ENCODE data around the gene CBLL2.
"Not testable (repeated sequence)": the region's sequence is repeated elsewhere in the genome, so short reads cannot be mapped to it uniquely, and the experiment has no call there.

The CBLL2 gene

DNA sequence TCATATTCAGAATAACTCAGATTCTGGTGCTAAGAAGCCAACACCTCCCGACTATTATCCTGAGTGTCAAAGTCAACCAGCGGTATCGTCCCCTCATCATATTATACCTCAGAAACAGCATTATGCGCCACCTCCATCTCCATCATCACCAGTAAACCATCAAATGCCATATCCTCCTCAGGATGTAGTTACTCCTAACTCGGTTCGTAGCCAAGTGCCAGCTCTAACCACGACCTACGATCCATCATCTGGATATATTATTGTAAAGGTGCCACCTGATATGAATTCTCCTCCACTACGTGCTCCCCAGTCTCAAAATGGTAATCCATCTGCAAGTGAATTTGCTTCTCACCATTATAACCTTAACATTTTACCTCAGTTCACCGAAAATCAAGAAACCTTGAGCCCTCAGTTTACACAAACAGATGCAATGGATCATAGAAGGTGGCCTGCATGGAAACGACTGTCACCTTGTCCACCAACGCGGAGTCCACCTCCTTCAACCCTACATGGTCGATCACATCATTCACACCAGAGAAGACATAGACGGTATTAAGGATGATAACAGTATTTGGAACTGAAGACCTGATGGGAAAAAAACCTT, 1.1 kb downstream of the CBLL2 start:
- no peak for DNase-seq
- H4K91ac ChIP-seq (ENCODE audit: low read length) = no peak overlapping the region
- WGBS = 91% methylated on average over 12 of the region's 15 CpGs
- H3K23ac ChIP-seq (ENCODE audit: low read length in 2 of 2) = no peak overlapping the region
- no peaks in the 10 kb centered on the region for H3K27me3 ChIP-seq (ENCODE audit: control insufficient read depth in 1 of 2, insufficient read depth in 1 of 2, low read length in 2 of 2)
- no peak overlapping the region for H2BK15ac ChIP-seq (ENCODE audit: low read depth, poor library complexity, severe bottlenecking)
- no peak overlapping the region for H3K4me2 ChIP-seq (ENCODE audit: low read length, poor library complexity, severe bottlenecking)
- H2AFZ ChIP-seq (ENCODE audit: low read depth, low read length) = no peak overlapping the region
- H3K36me3 ChIP-seq (ENCODE audit: control insufficient read depth in 1 of 2, insufficient read depth in 2 of 2, low read depth in 1 of 2, low read length in 2 of 2) = no peaks in the 10 kb centered on the region
- H2BK12ac ChIP-seq (ENCODE audit: low read length in 2 of 2) = no peak overlapping the region
- no peaks in the 10 kb centered on the region for H3K4me1 ChIP-seq (ENCODE audit: control insufficient read depth, insufficient read depth, low read depth, low read length)
- no peak overlapping the region for H3K27ac ChIP-seq (ENCODE audit: low read length, poor library complexity, severe bottlenecking)
- H3K79me1 ChIP-seq (replicated peaks; ENCODE audit: low read length, poor library complexity, severe bottlenecking) = no peaks in the 10 kb centered on the region
- H2AK5ac ChIP-seq (ENCODE audit: low read length, severe bottlenecking) = no peak overlapping the region
- no peak overlapping the region for H3K4me3 ChIP-seq (ENCODE audit: insufficient read depth in 1 of 2, low read depth in 1 of 2, low read length in 2 of 2)
- no peaks in the 10 kb centered on the region for H3K9me3 ChIP-seq (ENCODE audit: control insufficient read depth, low read length)
- H3K14ac ChIP-seq (ENCODE audit: low read length in 2 of 2) = no peak overlapping the region
- no peak overlapping the region for H4K8ac ChIP-seq (ENCODE audit: low read length)
- no peak overlapping the region for H3K9ac ChIP-seq (ENCODE audit: low read length)
- H3K18ac ChIP-seq (ENCODE audit: low read depth in 1 of 2, low read length in 2 of 2) = no peak overlapping the region
- no peak overlapping the region for H2BK5ac ChIP-seq (ENCODE audit: low read depth, low read length, poor library complexity, severe bottlenecking)
- H2BK120ac ChIP-seq (ENCODE audit: low read depth, low read length) = no peak overlapping the region
- no peak overlapping the region for H3K4ac ChIP-seq (ENCODE audit: low read depth in 1 of 2, low read length in 2 of 2)

DNA sequence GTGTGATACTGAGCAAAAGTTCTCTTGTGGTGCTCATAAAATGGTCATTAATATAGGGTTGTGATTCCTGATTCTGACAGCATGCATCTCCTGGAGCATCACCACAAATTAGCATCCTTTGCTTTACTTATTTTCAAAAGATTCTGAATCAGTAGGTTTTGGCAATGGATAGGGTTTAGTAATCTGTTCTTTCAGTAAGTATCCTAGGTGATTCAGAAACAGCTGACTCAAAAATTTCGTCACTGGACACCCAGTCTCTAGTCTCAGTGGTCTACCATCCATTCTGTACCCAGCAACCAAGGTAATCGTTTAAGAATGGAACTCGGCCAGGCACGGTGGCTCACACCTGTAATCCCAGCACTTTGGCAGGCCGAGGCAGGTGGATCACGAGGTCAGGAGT, 4.1 kb downstream of the CBLL2 start:
- no peak for DNase-seq
- Histone ChIP-seq H2AK5ac (ENCODE audit: low read length, severe bottlenecking) (no peak overlapping the region), H3K14ac (ENCODE audit: low read length in 2 of 2) (no peak overlapping the region), H2AFZ (ENCODE audit: low read depth, low read length) (no peak overlapping the region), H3K9ac (ENCODE audit: low read length) (no peak overlapping the region), H3K79me1 (replicated peaks; ENCODE audit: low read length, poor library complexity, severe bottlenecking) (no peaks in the 10 kb centered on the region), H3K4me1 (ENCODE audit: control insufficient read depth, insufficient read depth, low read depth, low read length) (no peaks in the 10 kb centered on the region), H3K36me3 (ENCODE audit: control insufficient read depth in 1 of 2, insufficient read depth in 2 of 2, low read depth in 1 of 2, low read length in 2 of 2) (no peaks in the 10 kb centered on the region), H4K8ac (ENCODE audit: low read length) (no peak overlapping the region), H2BK120ac (ENCODE audit: low read depth, low read length) (no peak overlapping the region), H3K4me2 (ENCODE audit: low read length, poor library complexity, severe bottlenecking) (no peak overlapping the region), H2BK5ac (ENCODE audit: low read depth, low read length, poor library complexity, severe bottlenecking) (no peak overlapping the region), H2BK12ac (ENCODE audit: low read length in 2 of 2) (no peak overlapping the region), H3K27ac (ENCODE audit: low read length, poor library complexity, severe bottlenecking) (no peak overlapping the region), H3K4me3 (ENCODE audit: insufficient read depth in 1 of 2, low read depth in 1 of 2, low read length in 2 of 2) (no peak overlapping the region), H2BK15ac (ENCODE audit: low read depth, poor library complexity, severe bottlenecking) (no peak overlapping the region), H3K9me3 (ENCODE audit: control insufficient read depth, low read length) (peaks cover 4% of the 10 kb centered on the region), H3K27me3 (ENCODE audit: control insufficient read depth in 1 of 2, insufficient read depth in 1 of 2, low read length in 2 of 2) (no peaks in the 10 kb centered on the region), H3K18ac (ENCODE audit: low read depth in 1 of 2, low read length in 2 of 2) (no peak overlapping the region), H3K4ac (ENCODE audit: low read depth in 1 of 2, low read length in 2 of 2) (no peak overlapping the region), H4K91ac (ENCODE audit: low read length) (no peak overlapping the region), H3K23ac (ENCODE audit: low read length in 2 of 2) (no peak overlapping the region)
- 91% methylated on average over 6 of the region's 6 CpGs for WGBS

DNA sequence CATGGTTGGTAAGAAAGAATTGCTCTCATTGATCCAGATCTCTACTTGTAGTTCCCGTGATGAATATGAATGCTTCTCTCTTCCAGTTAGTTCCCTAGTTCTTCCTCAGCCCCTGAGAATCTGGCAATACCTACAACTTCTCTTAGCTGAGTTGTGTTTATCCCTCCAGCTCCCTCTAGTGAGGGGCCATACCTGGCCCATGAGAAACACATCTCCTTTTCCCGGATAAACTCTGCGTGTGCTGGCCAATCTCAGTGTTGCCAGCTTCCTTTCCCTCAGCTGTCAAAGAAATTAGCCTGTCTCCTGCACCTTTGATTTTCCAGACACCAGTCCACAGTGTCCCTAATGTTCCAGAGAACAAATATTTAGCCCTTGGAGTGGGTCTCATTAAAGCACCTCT, 5.7 kb downstream of the CBLL2 start:
- Histone ChIP-seq H2BK120ac (ENCODE audit: low read depth, low read length) (no peak overlapping the region), H3K4me3 (ENCODE audit: insufficient read depth in 1 of 2, low read depth in 1 of 2, low read length in 2 of 2) (no peak overlapping the region), H3K4ac (ENCODE audit: low read depth in 1 of 2, low read length in 2 of 2) (no peak overlapping the region), H3K18ac (ENCODE audit: low read depth in 1 of 2, low read length in 2 of 2) (no peak overlapping the region), H3K36me3 (ENCODE audit: control insufficient read depth in 1 of 2, insufficient read depth in 2 of 2, low read depth in 1 of 2, low read length in 2 of 2) (no peaks in the 10 kb centered on the region), H4K91ac (ENCODE audit: low read length) (no peak overlapping the region), H3K4me2 (ENCODE audit: low read length, poor library complexity, severe bottlenecking) (no peak overlapping the region), H2BK5ac (ENCODE audit: low read depth, low read length, poor library complexity, severe bottlenecking) (no peak overlapping the region), H2BK15ac (ENCODE audit: low read depth, poor library complexity, severe bottlenecking) (no peak overlapping the region), H3K27me3 (ENCODE audit: control insufficient read depth in 1 of 2, insufficient read depth in 1 of 2, low read length in 2 of 2) (no peaks in the 10 kb centered on the region), H2AFZ (ENCODE audit: low read depth, low read length) (no peak overlapping the region), H2BK12ac (ENCODE audit: low read length in 2 of 2) (no peak overlapping the region), H3K14ac (ENCODE audit: low read length in 2 of 2) (no peak overlapping the region), H3K4me1 (ENCODE audit: control insufficient read depth, insufficient read depth, low read depth, low read length) (no peaks in the 10 kb centered on the region), H3K23ac (ENCODE audit: low read length in 2 of 2) (no peak overlapping the region), H3K9ac (ENCODE audit: low read length) (no peak overlapping the region), H4K8ac (ENCODE audit: low read length) (no peak overlapping the region), H3K79me1 (replicated peaks; ENCODE audit: low read length, poor library complexity, severe bottlenecking) (no peaks in the 10 kb centered on the region), H2AK5ac (ENCODE audit: low read length, severe bottlenecking) (no peak overlapping the region), H3K9me3 (ENCODE audit: control insufficient read depth, low read length) (peaks cover 8% of the 10 kb centered on the region), H3K27ac (ENCODE audit: low read length, poor library complexity, severe bottlenecking) (no peak overlapping the region)
- no peak for DNase-seq
- WGBS = 68% methylated on average over 3 of the region's 3 CpGs

DNA sequence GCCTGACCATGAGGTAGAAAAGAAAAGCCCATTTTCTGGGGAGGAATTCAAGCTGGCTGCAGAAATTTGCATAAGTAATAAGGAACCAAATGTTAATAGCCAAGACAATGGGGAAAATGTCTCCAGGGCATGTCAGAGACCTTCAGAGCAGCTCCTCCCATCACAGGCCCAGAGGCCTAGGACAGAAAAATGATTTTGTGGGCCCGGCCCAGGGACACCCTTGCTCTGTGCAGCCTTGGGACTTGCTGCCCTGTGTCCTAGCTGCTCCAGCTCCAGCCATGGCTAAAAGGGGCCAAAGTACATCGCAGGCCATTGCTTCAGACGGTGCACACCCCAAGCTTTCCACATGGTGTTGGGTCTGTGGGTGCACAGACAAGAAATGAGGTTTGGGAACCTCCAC, 16.5 kb downstream of the CBLL2 start:
- not testable (repeated sequence) for H2BK5ac ChIP-seq (ENCODE audit: low read depth, low read length, poor library complexity, severe bottlenecking); H3K9me3 ChIP-seq (ENCODE audit: control insufficient read depth, low read length)
- WGBS = 95% methylated on average over 3 of the region's 3 CpGs

More for the DNA sequence above, 16.5 kb downstream of the CBLL2 start:
- not testable (repeated sequence) for H3K79me1 ChIP-seq (replicated peaks; ENCODE audit: low read length, poor library complexity, severe bottlenecking); DNase-seq; H3K9ac ChIP-seq (ENCODE audit: low read length); H3K36me3 ChIP-seq (ENCODE audit: control insufficient read depth in 1 of 2, insufficient read depth in 2 of 2, low read depth in 1 of 2, low read length in 2 of 2); H3K18ac ChIP-seq (ENCODE audit: low read depth in 1 of 2, low read length in 2 of 2); H2BK120ac ChIP-seq (ENCODE audit: low read depth, low read length); H2AK5ac ChIP-seq (ENCODE audit: low read length, severe bottlenecking); H4K8ac ChIP-seq (ENCODE audit: low read length); H4K91ac ChIP-seq (ENCODE audit: low read length); H3K4me3 ChIP-seq (ENCODE audit: insufficient read depth in 1 of 2, low read depth in 1 of 2, low read length in 2 of 2); H2BK15ac ChIP-seq (ENCODE audit: low read depth, poor library complexity, severe bottlenecking); H3K27ac ChIP-seq (ENCODE audit: low read length, poor library complexity, severe bottlenecking); H3K4ac ChIP-seq (ENCODE audit: low read depth in 1 of 2, low read length in 2 of 2); H3K4me2 ChIP-seq (ENCODE audit: low read length, poor library complexity, severe bottlenecking); H3K14ac ChIP-seq (ENCODE audit: low read length in 2 of 2); H3K27me3 ChIP-seq (ENCODE audit: control insufficient read depth in 1 of 2, insufficient read depth in 1 of 2, low read length in 2 of 2); H2AFZ ChIP-seq (ENCODE audit: low read depth, low read length); H3K23ac ChIP-seq (ENCODE audit: low read length in 2 of 2); H3K4me1 ChIP-seq (ENCODE audit: control insufficient read depth, insufficient read depth, low read depth, low read length); H2BK12ac ChIP-seq (ENCODE audit: low read length in 2 of 2)
